Measurements from ENCODE around the gene C19orf67. TPM values are rescaled to one million over a fixed set of nuclear protein-coding genes. Genes with fewer than 3 reads are reported as not detected.

Gene C19orf67
- total and polyA plus RNA-seq, 2 of the 13 experiments (the other 11 are each of a cell fraction or from before 2014, with no cell fraction given), result 0.11 to 0.32 TPM

DNA sequence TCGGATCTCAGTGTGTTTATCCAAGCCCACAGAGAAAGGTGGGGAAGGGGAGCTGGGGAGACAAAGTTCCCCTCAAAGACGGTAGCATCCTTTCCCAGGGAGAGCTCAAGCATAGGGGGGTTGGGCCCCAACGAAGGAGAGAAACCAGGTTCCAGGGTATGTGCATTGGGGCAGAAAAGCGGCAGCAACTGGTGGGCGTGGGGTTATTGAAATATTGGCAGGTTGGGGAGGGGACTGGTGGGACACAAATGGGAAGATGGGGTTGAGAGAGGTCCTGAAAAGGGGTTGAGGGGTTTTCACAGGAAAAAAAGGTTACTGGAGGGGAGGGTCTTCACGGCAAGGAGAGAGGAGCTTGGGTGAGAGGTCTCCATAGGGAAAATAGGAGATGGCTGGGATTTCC is 49.8 kb upstream of the C19orf67 start:
- Histone ChIP-seq H2AFZ (ENCODE audit: low read length) (no peak overlapping the region), H3K9me3 (ENCODE audit: low read length) (no peaks in the 10 kb centered on the region), H3K4me1 (ENCODE audit: insufficient read depth, low read length) (peaks cover 43% of the 10 kb centered on the region), H3K4me2 (ENCODE audit: low read depth, low read length) (peak overlapping the region; percentile 87), H3K27ac (ENCODE audit: extremely low read length, insufficient read depth, low read length) (no peak overlapping the region), H4K20me1 (ENCODE audit: insufficient read depth, low read length) (no peaks in the 10 kb centered on the region), H3K27me3 (ENCODE audit: control insufficient read depth in 1 of 2, insufficient read depth in 2 of 2, low read length in 2 of 2) (no peaks in the 10 kb centered on the region), H3K36me3 (replicated peaks in 1 of 2; ENCODE audit: control insufficient read depth in 1 of 2, insufficient read depth in 2 of 2, low read length in 2 of 2) (no peaks in the 10 kb centered on the region), H3K4me3 (replicated peaks in 1 of 3; ENCODE audit: insufficient read depth in 1 of 3, low read depth in 2 of 3, low read length in 3 of 3) (peak overlapping the region; percentile 68 to 90 (median 72)), H3K9ac (ENCODE audit: insufficient read depth, low read depth, low read length) (peak overlapping the region; percentile 80), H3K79me2 (ENCODE audit: insufficient read depth, low read length) (peaks cover 12% of the 10 kb centered on the region)
- in situ Hi-C loops (cut with HindIII; ENCODE audit: extremely low pct_ligation_motif_present, low pct_unique_long_range_greater_than_20kb) (no loop called here), intact Hi-C loops (cut with micrococcal nuclease; ENCODE audit: unreplicated experiment) (loop anchor here (5.0 kb wide), 1 partner anchor 1833 kb away; no protein-coding TSS in a partner anchor)
- BruUV-seq (replicated peaks), result TSS peak; percentile 59
- POLR2A ChIA-PET, result interaction anchor here (1.2 to 1.9 kb wide), 2 partner anchors 18 to 404 kb away, joined by 4 to 7 read pairs; partner anchors contain the start of gene PRKACA
- ATAC-seq, result no peak
- DNase-seq (ENCODE audit: low spot score), result no peak
- WGBS (ENCODE audit: low lambda C conversion rate), result 36% methylated on average over 6 of the region's 6 CpGs
- no peak for FAIRE-seq
- CTCF ChIA-PET (ENCODE audit: low intra/inter-chr PET ratio, low total read pairs), result no interaction called here
- TF ChIP-seq, protein P1, sequence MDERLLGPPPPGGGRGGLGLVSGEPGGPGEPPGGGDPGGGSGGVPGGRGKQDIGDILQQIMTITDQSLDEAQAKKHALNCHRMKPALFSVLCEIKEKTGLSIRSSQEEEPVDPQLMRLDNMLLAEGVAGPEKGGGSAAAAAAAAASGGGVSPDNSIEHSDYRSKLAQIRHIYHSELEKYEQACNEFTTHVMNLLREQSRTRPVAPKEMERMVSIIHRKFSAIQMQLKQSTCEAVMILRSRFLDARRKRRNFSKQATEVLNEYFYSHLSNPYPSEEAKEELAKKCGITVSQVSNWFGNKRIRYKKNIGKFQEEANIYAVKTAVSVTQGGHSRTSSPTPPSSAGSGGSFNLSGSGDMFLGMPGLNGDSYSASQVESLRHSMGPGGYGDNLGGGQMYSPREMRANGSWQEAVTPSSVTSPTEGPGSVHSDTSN (CRISPR knock-in tag; IDR thresholded peaks at IDR 0.05), result no peak
- no peak for TF ChIP-seq ZNF207 (IDR thresholded peaks at IDR 0.05; ENCODE audit: borderline replicate concordance)
- no peak for TF ChIP-seq HNRNPL (IDR thresholded peaks at IDR 0.05; ENCODE audit: low read depth, low read length)
- TF ChIP-seq, protein P2, sequence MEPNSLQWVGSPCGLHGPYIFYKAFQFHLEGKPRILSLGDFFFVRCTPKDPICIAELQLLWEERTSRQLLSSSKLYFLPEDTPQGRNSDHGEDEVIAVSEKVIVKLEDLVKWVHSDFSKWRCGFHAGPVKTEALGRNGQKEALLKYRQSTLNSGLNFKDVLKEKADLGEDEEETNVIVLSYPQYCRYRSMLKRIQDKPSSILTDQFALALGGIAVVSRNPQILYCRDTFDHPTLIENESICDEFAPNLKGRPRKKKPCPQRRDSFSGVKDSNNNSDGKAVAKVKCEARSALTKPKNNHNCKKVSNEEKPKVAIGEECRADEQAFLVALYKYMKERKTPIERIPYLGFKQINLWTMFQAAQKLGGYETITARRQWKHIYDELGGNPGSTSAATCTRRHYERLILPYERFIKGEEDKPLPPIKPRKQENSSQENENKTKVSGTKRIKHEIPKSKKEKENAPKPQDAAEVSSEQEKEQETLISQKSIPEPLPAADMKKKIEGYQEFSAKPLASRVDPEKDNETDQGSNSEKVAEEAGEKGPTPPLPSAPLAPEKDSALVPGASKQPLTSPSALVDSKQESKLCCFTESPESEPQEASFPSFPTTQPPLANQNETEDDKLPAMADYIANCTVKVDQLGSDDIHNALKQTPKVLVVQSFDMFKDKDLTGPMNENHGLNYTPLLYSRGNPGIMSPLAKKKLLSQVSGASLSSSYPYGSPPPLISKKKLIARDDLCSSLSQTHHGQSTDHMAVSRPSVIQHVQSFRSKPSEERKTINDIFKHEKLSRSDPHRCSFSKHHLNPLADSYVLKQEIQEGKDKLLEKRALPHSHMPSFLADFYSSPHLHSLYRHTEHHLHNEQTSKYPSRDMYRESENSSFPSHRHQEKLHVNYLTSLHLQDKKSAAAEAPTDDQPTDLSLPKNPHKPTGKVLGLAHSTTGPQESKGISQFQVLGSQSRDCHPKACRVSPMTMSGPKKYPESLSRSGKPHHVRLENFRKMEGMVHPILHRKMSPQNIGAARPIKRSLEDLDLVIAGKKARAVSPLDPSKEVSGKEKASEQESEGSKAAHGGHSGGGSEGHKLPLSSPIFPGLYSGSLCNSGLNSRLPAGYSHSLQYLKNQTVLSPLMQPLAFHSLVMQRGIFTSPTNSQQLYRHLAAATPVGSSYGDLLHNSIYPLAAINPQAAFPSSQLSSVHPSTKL (CRISPR knock-in tag; IDR thresholded peaks at IDR 0.05), result no peak
- no peak for TF ChIP-seq ZNF20 (CRISPR knock-in tag; IDR thresholded peaks at IDR 0.05)
- TF ChIP-seq RFXAP (CRISPR knock-in tag; IDR thresholded peaks at IDR 0.05; ENCODE audit: borderline replicate concordance), result no peak
- TF ChIP-seq, protein P3, sequence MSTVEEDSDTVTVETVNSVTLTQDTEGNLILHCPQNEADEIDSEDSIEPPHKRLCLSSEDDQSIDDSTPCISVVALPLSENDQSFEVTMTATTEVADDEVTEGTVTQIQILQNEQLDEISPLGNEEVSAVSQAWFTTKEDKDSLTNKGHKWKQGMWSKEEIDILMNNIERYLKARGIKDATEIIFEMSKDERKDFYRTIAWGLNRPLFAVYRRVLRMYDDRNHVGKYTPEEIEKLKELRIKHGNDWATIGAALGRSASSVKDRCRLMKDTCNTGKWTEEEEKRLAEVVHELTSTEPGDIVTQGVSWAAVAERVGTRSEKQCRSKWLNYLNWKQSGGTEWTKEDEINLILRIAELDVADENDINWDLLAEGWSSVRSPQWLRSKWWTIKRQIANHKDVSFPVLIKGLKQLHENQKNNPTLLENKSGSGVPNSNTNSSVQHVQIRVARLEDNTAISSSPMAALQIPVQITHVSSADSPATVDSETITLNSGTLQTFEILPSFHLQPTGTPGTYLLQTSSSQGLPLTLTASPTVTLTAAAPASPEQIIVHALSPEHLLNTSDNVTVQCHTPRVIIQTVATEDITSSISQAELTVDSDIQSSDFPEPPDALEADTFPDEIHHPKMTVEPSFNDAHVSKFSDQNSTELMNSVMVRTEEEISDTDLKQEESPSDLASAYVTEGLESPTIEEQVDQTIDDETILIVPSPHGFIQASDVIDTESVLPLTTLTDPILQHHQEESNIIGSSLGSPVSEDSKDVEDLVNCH (CRISPR knock-in tag; IDR thresholded peaks at IDR 0.05), result no peak
- no peak for TF ChIP-seq ZBTB20 (CRISPR knock-in tag; IDR thresholded peaks at IDR 0.05; ENCODE audit: borderline replicate concordance, low read depth)
- no peak for TF ChIP-seq XBP1 (CRISPR knock-in tag; IDR thresholded peaks at IDR 0.05)
- no peak for TF ChIP-seq ZNF143 (CRISPR knock-in tag; IDR thresholded peaks at IDR 0.05)
- no peak for TF ChIP-seq KDM4B (CRISPR knock-in tag; IDR thresholded peaks at IDR 0.05)
- no peak for TF ChIP-seq ZNF263 (CRISPR knock-in tag; IDR thresholded peaks at IDR 0.05)
- TF ChIP-seq, protein P4, sequence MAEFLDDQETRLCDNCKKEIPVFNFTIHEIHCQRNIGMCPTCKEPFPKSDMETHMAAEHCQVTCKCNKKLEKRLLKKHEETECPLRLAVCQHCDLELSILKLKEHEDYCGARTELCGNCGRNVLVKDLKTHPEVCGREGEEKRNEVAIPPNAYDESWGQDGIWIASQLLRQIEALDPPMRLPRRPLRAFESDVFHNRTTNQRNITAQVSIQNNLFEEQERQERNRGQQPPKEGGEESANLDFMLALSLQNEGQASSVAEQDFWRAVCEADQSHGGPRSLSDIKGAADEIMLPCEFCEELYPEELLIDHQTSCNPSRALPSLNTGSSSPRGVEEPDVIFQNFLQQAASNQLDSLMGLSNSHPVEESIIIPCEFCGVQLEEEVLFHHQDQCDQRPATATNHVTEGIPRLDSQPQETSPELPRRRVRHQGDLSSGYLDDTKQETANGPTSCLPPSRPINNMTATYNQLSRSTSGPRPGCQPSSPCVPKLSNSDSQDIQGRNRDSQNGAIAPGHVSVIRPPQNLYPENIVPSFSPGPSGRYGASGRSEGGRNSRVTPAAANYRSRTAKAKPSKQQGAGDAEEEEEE (CRISPR knock-in tag; IDR thresholded peaks at IDR 0.05; ENCODE audit: borderline replicate concordance), result no peak
- TF ChIP-seq ZNF275 (CRISPR knock-in tag; IDR thresholded peaks at IDR 0.05; ENCODE audit: borderline replicate concordance), result no peak
- TF ChIP-seq ZNF776 (CRISPR knock-in tag; IDR thresholded peaks at IDR 0.05), result no peak
